ENCODE data around the gene PDIA2.

- TF ChIP-seq CEBPB (IDR thresholded peaks at IDR 0.05) (no peak), EP300 (IDR thresholded peaks at IDR 0.05; ENCODE audit: borderline replicate concordance) (no peak), USF1 (IDR thresholded peaks at IDR 0.05) (no peak), REST (IDR thresholded peaks at IDR 0.05; ENCODE audit: low read depth) (no peak), EGR1 (IDR thresholded peaks at IDR 0.05) (no peak), ZBTB7A (IDR thresholded peaks at IDR 0.05; ENCODE audit: low read depth) (no peak), RAD21 (IDR thresholded peaks at IDR 0.05; ENCODE audit: low read depth) (no peak)
Observed at GRCh38 chr16:314351-314750, 31.4 kb downstream of the PDIA2 start.
